ENCODE measurements around the gene FLNA.

FLNA gene

GRCh38 chrX:154374313-154375155 is at the start of gene FLNA:
FLNA (minus strand) TSS chrX:154374634; CDS start chrX:154371245, 3,389 bp downstream.
- TF ChIP-seq JUND (IDR thresholded peaks at IDR 0.05; ENCODE audit: low read depth): no peak
- in situ Hi-C loops (cut with HindIII; ENCODE audit: low pct_unique_long_range_greater_than_20kb, low sequenced_read_pairs): no loop called here
- peak in 1 of 2 experiments; percentile 64 for DNase-seq (ENCODE audit: low read depth in 1 of 2, low spot score in 1 of 2)

- in situ Hi-C loops (cut with HindIII; ENCODE audit: low pct_unique_long_range_greater_than_20kb, low sequenced_read_pairs): no loop called here
Observed at GRCh38 chrX:154420402-154420756, 45.9 kb upstream of the FLNA start.

GRCh38 chrX:154419688-154420401 is 45.4 kb upstream of the FLNA start:
- in situ Hi-C loops (cut with HindIII; ENCODE audit: low pct_unique_long_range_greater_than_20kb, low sequenced_read_pairs): no loop called here
- no peak for TF ChIP-seq JUND (IDR thresholded peaks at IDR 0.05; ENCODE audit: low read depth)
- DNase-seq (ENCODE audit: low read depth in 1 of 2, low spot score in 1 of 2): no peak

More at GRCh38 chrX:154420402-154420756, 45.9 kb upstream of the FLNA start:
- no peak for DNase-seq (ENCODE audit: low read depth in 1 of 2, low spot score in 1 of 2)
- no peak for TF ChIP-seq JUND (IDR thresholded peaks at IDR 0.05; ENCODE audit: low read depth)

GRCh38 chrX:154419189-154419588 is 44.8 kb upstream of the FLNA start:
- TF ChIP-seq JUND (IDR thresholded peaks at IDR 0.05; ENCODE audit: low read depth): no peak
- DNase-seq (ENCODE audit: low read depth in 1 of 2, low spot score in 1 of 2): no peak
- in situ Hi-C loops (cut with HindIII; ENCODE audit: low pct_unique_long_range_greater_than_20kb, low sequenced_read_pairs): no loop called here

- in situ Hi-C loops (cut with HindIII; ENCODE audit: low pct_unique_long_range_greater_than_20kb, low sequenced_read_pairs): no loop called here
- DNase-seq (ENCODE audit: low read depth in 1 of 2, low spot score in 1 of 2): no peak
- TF ChIP-seq JUND (IDR thresholded peaks at IDR 0.05; ENCODE audit: low read depth): no peak
Observed at GRCh38 chrX:154417157-154417556, 42.7 kb upstream of the FLNA start.

- in situ Hi-C loops (cut with HindIII; ENCODE audit: low pct_unique_long_range_greater_than_20kb, low sequenced_read_pairs): no loop called here
- TF ChIP-seq JUND (IDR thresholded peaks at IDR 0.05; ENCODE audit: low read depth): no peak
- DNase-seq (ENCODE audit: low read depth in 1 of 2, low spot score in 1 of 2): no peak
Observed at GRCh38 chrX:154413142-154413541, 38.7 kb upstream of the FLNA start.

GRCh38 chrX:154412468-154412867 is 38.0 kb upstream of the FLNA start:
- no peak for TF ChIP-seq JUND (IDR thresholded peaks at IDR 0.05; ENCODE audit: low read depth)
- in situ Hi-C loops (cut with HindIII; ENCODE audit: low pct_unique_long_range_greater_than_20kb, low sequenced_read_pairs): no loop called here
- no peak for DNase-seq (ENCODE audit: low read depth in 1 of 2, low spot score in 1 of 2)

GRCh38 chrX:154411981-154412340 is 37.5 kb upstream of the FLNA start:
- peak; percentile 38 to 60 for DNase-seq (ENCODE audit: low read depth in 1 of 2, low spot score in 1 of 2)
- in situ Hi-C loops (cut with HindIII; ENCODE audit: low pct_unique_long_range_greater_than_20kb, low sequenced_read_pairs): no loop called here
- TF ChIP-seq JUND (IDR thresholded peaks at IDR 0.05; ENCODE audit: low read depth): no peak

- no peak for TF ChIP-seq JUND (IDR thresholded peaks at IDR 0.05; ENCODE audit: low read depth)
- DNase-seq (ENCODE audit: low read depth in 1 of 2, low spot score in 1 of 2): no peak
- in situ Hi-C loops (cut with HindIII; ENCODE audit: low pct_unique_long_range_greater_than_20kb, low sequenced_read_pairs): no loop called here
Observed at GRCh38 chrX:154409222-154409871, 34.9 kb upstream of the FLNA start, which contains the start of gene DNASE1L1. DNASE1L1 (minus strand) TSS chrX:154409254; CDS start chrX:154405568, 3,686 bp downstream.

GRCh38 chrX:154408659-154409221 is 34.3 kb upstream of the FLNA start:
- TF ChIP-seq JUND (IDR thresholded peaks at IDR 0.05; ENCODE audit: low read depth): no peak
- no peak for DNase-seq (ENCODE audit: low read depth in 1 of 2, low spot score in 1 of 2)
- in situ Hi-C loops (cut with HindIII; ENCODE audit: low pct_unique_long_range_greater_than_20kb, low sequenced_read_pairs): no loop called here

GRCh38 chrX:154404625-154405192 is 30.3 kb upstream of the FLNA start:
- in situ Hi-C loops (cut with HindIII; ENCODE audit: low pct_unique_long_range_greater_than_20kb, low sequenced_read_pairs): no loop called here
- no peak for DNase-seq (ENCODE audit: low read depth in 1 of 2, low spot score in 1 of 2)
- TF ChIP-seq JUND (IDR thresholded peaks at IDR 0.05; ENCODE audit: low read depth): no peak

GRCh38 chrX:154403858-154404257 is 29.4 kb upstream of the FLNA start:
- no peak for TF ChIP-seq JUND (IDR thresholded peaks at IDR 0.05; ENCODE audit: low read depth)
- in situ Hi-C loops (cut with HindIII; ENCODE audit: low pct_unique_long_range_greater_than_20kb, low sequenced_read_pairs): no loop called here
- no peak for DNase-seq (ENCODE audit: low read depth in 1 of 2, low spot score in 1 of 2)

All from T47D (cell line).